ENCODE data around the gene UNC13C. TPM values are rescaled to one million over a fixed set of nuclear protein-coding genes. Genes with fewer than 3 reads are reported as not detected.

The UNC13C gene
- not detected in 2 replicates for total RNA-seq

GRCh38 chr15:53978253-53978906 is at the start of gene UNC13C:
Gene UNC13C, plus strand, starts transcription at chr15:53978441. Its CDS starts 34,463 bp downstream, at chr15:54012904.

Other genes starting within 250 kb of the UNC13C start
- not detected in 2 replicates for gene WDR72, start 218.8 kb upstream of the UNC13C start, total RNA-seq

Measured in bladder microvascular endothelial cell (primary cell).